Measurements from ENCODE around the gene FREY1.
A peak's percentile ranks its signal among the peaks of the same experiment; 100 is the strongest.

Gene FREY1

GRCh38 chr11:45890886-45891550 is 16.1 kb downstream of the FREY1 start:
- DNase-seq, result no peak

- no peak for DNase-seq
These were observed 17.1 kb downstream of the FREY1 start for GRCh38 chr11:45889966-45890365.

GRCh38 chr11:45889555-45889954 is 17.5 kb downstream of the FREY1 start:
- no peak for DNase-seq

- no peak for DNase-seq
These were observed 19.5 kb downstream of the FREY1 start for GRCh38 chr11:45887587-45887986.

- no peak for DNase-seq
These were observed 20.1 kb downstream of the FREY1 start for GRCh38 chr11:45886816-45887520.

GRCh38 chr11:45885921-45886721 is 20.9 kb downstream of the FREY1 start:
- peak; percentile 61 for DNase-seq

- DNase-seq, result peak; percentile 68
These were observed 21.7 kb downstream of the FREY1 start, which contains the start of gene MAPK8IP1 for GRCh38 chr11:45885274-45885920. MAPK8IP1 (plus strand) TSS chr11:45885651; CDS start chr11:45885821, 170 bp downstream.

- DNase-seq, result no peak
These were observed 22.4 kb downstream of the FREY1 start for GRCh38 chr11:45884596-45885185.

- DNase-seq, result no peak
These were observed 25.2 kb downstream of the FREY1 start for GRCh38 chr11:45881708-45882368.

GRCh38 chr11:45880772-45881570 is 26.1 kb downstream of the FREY1 start:
- no peak for DNase-seq

GRCh38 chr11:45879803-45880686 is 27.0 kb downstream of the FREY1 start:
- no peak for DNase-seq

GRCh38 chr11:45877845-45878244 is 29.2 kb downstream of the FREY1 start:
- DNase-seq, result no peak

- DNase-seq, result no peak
These were observed 29.9 kb downstream of the FREY1 start for GRCh38 chr11:45877221-45877620.

GRCh38 chr11:45876401-45876800 is 30.7 kb downstream of the FREY1 start:
- no peak for DNase-seq

GRCh38 chr11:45872651-45873356 is 34.3 kb downstream of the FREY1 start:
- DNase-seq, result peak; percentile 80

GRCh38 chr11:45871638-45872037 is 35.4 kb downstream of the FREY1 start:
- DNase-seq, result no peak

- no peak for DNase-seq
These were observed 36.4 kb downstream of the FREY1 start for GRCh38 chr11:45870706-45871105.

GRCh38 chr11:45869551-45869950 is 37.5 kb downstream of the FREY1 start:
- no peak for DNase-seq

GRCh38 chr11:45864041-45864440 is 43.0 kb downstream of the FREY1 start:
- no peak for DNase-seq
